HG03280 (cell line): ENCODE data around the gene NRDC.

ENCODE experiments used
- ATAC-seq: cut with Tn5 transposase; IDR thresholded peaks from one replicate; pipeline ENCODE4 v1.9.1; 2021; ENCODE audit warnings: mild to moderate bottlenecking, moderate library complexity; ENCODE audit not compliant: unreplicated experiment

The NRDC gene

DNA sequence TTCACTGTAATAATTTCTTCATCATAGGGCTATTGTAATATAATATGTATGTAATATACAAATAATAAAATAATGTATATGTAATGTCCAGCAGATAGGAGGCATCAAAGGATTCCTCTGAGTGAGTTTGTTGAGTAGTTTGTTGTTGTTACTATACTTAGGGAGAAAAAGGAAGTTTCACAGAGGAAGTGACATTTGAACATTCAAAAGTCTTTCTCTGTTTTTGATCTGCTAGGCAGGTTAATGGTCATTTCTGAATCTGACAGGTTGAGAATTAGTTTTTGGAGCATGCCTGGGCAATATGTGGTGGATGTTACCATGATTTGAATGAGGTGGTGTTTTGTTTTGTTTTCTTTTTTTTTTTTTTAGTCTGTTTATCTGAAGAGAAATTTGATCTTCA, 102.1 kb downstream of the NRDC start:
- ATAC-seq: no peak

DNA sequence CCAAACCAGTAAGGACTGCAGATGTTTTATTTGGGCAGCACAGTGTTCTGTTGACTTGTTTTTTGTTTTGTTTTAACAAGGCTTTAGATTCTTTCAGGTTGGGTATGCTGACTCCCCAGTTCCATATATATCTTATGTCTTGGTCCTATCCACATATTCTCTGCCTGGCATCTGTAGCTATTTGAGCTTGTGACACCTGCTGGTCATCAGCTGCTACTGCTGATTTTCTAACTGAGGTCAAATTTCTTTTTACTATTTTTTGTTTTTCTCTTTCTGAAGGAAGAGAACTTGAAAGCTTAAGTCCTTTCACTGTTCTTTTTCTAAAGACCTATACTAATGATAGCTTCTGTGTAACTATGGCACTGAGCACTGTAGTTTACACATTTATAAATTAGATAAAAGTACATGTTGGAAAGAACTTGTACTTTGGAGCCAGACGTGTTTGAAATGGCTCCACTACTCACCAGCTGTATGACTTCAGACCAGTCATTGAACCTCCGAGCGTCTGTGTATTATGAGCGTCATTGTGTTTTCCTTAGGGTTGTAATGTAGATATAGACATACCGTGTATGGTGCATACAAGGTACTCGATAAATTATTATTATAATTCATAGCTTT, 109.4 kb downstream of the NRDC start:
- ATAC-seq: peak; percentile 65

DNA sequence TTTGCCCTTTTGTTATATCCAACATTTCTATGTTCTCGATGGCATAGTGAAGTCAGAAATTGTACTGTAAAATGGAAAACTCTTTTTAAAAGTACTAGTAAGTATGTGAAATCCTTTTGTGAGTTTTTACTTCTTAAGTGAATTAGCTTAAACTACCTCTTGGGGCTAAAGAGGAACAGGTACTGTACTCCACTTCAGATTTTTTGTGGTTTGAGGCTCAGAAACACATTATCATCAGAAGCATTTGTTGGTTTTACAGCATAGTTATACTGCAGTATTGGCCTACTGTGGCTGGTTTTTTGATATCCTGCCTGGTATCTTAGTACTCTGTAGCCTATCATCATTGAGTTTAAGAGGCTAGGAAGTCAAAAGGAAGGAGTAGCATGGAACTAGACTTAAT, 117.2 kb downstream of the NRDC start:
- ATAC-seq: no peak

DNA sequence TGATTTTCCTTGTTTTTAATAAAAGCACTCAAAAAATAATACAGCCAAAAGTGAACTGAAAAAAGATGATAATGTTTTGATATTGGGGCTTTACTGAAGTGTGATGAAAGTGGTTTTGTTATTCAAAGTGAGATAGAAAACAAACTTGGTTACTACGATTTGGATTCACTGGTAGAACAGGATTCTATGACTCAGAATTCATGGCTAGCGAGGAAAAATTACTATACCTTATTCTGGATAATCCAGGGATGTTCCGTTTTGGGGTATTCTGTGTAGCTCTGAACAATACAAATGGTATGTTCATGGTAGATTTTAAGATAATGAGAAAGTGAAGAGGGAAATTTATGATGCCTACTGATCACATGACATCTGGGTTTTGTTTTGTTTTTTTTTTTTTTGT, 117.7 kb downstream of the NRDC start:
- no peak for ATAC-seq

DNA sequence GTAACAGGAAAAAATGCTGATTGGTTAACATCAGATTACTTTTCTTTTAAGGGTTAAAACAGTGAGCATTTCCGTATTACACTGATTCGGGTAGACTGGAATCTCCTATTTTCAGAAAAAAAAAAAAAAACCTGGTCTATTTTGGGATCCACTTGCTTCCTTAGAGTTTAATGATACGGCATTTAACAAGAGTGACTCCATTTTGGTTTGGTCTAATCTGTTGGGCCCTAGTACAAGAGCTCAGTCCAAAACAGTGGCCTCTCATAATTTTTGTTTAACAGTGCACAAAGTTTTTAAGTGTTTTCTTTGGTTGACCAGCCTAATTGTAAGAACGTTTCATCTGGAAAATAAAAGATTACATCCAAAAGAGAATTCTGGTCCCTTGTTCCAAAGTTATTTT, 120.2 kb downstream of the NRDC start:
- ATAC-seq: no peak

DNA sequence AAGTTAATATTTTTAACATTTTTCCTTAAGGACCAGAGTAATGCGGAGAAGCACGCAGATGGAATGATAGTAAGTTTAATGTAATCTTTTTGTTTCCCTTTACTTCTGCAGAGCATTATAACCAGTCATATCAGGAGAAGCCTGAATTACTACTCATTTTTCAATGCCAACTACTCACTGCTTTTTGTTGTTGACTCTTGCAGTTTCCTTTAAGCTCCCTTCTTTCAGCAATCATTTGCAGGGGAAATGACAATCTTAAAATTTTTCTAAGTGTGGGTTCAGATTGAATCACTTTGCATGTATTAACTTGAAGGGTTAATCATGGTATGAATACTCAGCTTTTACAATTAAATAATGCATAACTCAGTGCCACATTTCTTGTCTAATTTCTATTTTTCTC, 122.2 kb downstream of the NRDC start:
- no peak for ATAC-seq

DNA sequence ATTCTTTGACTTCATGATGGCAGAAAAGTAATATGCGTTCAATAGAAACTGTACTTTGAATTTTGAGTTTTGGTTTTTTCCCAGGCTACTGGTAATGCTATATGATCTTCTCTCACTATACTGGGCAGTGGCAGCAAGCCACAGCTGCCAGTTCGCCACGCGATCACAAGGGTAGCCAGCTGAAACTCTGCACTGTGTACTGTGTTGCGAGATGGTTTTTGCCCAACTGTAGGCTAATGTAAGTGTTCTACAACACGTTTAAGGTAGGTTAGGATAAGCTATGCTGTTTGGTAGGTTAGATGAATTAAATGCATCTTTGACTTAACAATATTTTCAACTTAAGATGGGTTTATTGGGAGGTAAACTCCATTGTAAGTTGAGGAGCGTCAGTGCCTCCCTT, 123.1 kb downstream of the NRDC start:
- no peak for ATAC-seq

DNA sequence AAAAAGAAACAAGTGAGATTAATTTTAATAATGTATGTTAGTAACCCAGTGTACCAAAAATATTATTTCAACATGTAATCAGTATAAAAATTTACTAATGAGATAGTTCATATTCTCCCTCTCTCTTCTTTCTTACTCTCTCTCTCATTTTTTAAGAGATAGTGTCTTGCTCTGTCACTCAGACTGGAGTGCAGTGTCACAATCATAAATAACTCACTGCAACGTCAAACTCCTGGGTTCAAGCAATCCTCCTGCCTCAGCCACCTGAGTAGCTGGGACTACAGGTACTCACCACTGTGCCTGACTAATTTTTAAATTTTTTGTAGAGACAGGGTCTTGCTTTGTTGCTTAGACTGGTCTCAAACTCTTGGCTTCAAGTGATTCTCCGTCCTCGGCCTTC, 123.9 kb downstream of the NRDC start:
- ATAC-seq: no peak

DNA sequence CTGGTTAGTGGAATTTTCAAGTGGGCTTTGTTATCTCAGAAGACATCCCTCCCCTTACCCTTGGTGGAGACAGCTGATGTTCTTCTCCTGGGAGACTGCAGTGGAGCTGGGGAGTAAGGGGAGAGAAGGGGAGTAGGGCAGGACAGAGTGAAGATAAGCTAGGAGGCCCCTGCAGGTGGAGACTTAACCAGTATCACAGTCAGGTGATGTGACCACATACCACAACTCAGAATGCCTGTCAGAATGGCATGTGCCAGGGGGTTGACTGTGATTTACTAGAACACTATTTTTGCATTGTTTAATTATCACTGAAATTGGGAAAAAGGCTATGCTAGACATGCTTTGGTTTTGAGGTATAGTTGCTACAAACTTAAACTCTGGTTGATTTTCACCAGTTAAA, 124.6 kb downstream of the NRDC start:
- ATAC-seq: no peak

DNA sequence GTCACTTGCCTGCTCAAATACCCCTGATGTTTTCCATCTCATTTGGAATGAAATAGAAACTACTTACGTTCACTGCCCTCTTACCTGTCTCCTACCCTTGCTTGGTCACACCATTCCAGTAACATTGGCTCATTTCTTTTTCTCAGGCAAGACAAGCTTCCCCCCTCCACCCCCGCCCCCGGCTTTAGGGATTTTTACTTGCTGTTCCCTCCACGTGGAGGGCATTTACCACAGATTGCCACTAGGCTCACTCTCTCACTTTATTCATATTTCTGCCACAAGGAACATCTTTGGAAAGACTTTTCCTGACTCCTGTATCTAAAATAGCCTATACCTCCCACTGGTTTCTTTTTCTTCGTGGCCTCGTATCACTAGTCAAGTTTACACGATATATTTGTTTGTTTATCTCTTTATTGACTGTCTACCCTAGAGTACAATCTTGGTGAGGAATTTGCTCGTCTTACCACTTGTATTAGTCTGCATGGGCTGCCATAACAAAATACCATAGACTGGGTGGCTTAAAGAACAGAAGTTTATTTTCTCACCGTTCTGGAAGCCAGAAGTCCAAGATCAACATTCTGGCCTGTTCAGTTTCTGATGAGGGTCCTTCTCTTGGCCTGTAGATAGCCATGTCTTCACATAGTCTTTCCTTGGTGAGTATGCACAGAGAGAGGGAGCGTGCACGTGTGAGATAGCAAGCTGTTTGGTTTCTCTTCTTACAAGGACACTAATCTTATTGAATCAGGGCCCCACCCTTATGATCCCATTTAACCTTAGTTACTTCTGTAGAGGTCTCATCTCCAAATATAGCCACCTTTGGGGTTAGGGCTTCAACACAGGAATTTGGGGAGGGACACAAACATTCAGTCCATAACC, 126.2 kb downstream of the NRDC start:
- ATAC-seq: no peak

DNA sequence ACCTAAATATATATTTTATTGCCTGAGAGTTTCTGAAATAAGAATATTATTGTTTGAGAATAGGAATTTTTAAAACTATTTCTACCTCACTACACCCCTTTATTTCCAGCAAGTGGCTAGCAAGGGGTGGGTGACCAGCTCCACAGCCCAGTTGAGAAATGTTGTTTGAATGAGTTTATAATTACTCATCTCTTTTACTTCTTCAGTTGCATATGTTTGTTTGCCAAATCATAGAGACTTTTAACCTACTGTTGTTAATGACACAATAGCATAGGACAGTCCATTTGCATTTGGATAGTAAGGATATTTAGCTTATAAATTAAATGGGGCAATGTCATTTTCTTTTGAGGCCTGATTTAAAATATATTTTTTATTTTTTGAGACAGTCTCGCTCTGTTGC, 127.8 kb downstream of the NRDC start:
- no peak for ATAC-seq

DNA sequence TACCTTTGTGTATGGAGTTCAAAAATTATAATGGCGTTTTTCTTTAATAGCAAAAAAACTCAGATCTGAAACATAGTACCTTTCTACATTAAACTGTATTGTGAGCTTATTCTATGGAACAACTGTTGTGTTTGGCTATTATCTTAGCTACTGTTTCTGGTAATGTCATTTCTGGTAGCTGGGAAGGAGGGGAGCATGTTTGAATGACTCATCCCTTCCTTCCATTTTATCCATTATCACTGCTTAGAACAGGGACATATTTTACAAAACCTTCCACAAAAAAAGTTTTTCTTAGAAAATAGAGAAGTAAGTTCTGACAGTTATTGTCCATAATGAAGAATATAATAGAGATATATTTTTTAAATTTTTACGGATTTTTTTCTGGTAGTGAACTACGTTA, 128.3 kb downstream of the NRDC start:
- no peak for ATAC-seq

DNA sequence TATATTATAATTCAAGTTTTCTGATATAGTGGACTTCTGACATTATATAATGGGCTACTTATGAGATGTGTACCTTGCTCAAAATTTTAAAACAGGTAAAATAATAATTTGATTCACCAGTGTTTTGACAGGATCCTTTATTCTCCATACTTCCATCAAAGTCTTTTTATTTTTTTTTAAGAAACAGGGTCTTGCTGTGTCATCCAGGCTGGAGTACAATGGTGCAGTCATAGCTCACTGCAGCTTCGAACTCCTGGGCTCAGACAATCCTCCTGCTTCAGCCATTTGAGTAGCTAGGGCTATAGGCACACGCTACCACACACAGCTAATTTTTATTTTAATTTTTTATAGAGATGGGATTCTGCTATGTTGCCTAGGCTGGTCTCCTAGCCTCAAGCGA, 129.4 kb downstream of the NRDC start:
- no peak for ATAC-seq

DNA sequence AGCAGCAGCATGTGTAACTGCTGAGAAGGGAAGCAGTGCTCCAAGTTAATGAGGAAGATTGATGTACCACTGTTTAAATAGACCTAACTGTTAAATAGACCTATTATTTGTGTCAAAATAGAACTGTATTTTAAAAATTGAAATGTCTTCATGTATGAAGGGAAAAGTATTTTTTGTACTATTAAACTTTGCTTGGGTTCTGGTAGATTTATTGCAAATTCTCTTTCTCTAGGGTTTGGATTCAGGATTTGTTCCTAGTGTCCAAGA, 133.3 kb downstream of the NRDC start:
- no peak for ATAC-seq

DNA sequence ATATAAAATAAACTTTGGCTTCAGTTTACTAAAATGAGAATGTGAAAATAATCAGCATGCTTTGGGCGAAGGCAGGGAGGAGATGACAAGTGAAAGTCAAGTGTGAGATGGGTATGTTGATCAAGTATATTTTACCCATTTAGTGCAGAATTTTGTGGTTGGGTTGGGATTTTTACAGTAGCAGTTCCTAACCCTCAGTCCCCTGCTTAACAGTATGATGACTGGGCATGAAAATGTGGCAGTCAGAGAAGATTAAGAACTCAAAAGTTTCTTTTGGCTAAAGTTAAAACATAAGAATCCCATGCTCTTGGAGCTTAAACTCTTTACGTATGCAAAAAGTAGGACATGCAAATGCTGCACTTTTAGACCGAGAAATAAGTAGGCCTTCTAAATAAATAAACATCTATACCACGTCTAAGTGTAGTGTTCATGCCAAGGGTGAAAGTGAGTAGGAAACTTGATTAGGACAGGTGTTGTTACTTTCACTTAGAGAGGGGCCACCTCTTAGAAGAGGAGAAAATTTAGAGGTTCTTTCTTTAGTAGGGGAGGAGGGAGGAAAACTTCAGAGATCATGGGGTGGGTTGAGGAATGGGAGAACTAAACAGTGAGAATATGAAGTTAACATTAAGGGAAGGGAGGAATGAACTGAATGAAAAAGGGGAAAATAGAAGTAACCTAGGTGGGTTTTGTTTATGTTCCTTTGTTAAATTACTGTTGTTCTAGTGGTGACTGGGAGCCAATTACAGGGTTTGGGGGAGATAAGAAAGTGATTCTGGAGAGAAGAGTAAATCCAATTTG, 133.8 kb downstream of the NRDC start:
- no peak for ATAC-seq

DNA sequence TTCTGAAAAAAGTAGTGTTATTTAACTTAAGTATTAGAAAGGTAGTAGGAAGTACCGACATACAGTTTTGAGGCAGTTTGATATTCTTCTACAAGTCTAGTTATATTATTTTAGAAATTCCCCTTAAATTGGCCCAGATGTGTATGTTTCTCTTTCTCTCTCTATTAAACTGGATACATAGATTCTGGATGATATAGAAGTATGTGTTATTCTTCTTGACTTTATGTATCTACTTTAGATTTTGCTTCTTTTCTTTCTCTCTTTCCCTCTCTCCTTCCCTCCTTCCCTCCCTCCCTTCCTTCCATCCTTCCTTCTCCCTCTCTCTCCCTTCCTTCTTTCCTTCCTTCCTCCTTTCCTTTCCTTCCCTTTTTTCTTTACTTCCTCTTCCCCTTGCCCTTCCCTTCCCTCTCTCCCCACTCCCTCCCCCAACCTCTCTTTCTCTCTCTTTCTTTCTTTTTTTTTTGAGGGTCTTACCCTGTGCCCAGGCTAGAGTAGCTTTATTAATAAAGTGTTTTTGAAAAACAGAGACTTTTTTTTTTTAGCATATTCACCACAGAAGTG, 137.3 kb downstream of the NRDC start:
- no peak for ATAC-seq

DNA sequence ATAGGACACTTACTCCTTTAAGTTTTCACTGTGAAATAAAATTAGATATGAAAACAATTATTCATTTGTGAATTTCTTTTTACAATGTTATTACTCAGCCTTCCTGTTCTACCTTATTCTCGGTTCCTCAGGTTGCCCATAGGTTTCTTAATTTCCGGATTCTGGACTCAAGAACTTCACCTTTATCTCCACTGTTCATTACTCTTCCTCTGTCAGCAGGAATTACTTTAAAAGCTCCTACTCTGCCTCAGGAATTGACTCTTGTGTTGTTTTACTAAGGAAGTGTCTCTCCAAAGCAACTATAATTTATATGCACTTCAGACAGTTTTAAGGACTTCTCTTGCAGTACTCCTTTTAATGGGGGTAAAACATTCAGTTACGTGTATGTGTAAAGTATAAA, 137.9 kb downstream of the NRDC start:
- no peak for ATAC-seq
